Upper lobe of left lung (tissue), 6 donors: ENCODE measurements around the gene DLST. TPM values are rescaled to one million over a fixed set of nuclear protein-coding genes. Genes with fewer than 3 reads are reported as not detected.
"Not testable (repeated sequence)": the region's sequence is repeated elsewhere in the genome, so short reads cannot be mapped to it uniquely, and the experiment has no call there.

Experiments used
- ATAC-seq, 2 donors: fragments of 200-7000 bp; cut with Tn5 transposase; one replicate each; pipeline ENCODE4 v1.9.1; 2022; ENCODE audit warnings: mild to moderate bottlenecking in 2 of 2, moderate library complexity in 2 of 2; ENCODE audit not compliant: low FRiP score in 2 of 2
- DNase-seq, 2 donors: peaks; one replicate each; pipeline ENCODE4 v3.0.0-alpha.2; 2019 to 2020
- H3K27ac ChIP-seq, 4 donors: fragments of 200-600 bp; sonication (generic); one replicate each; pipeline ENCODE4 v1.5.1; 2016 to 2019
- H3K27me3 ChIP-seq, 4 donors: fragments of 200-600 bp; sonication (generic); one replicate each; pipeline ENCODE4 v1.5.1; 2017 to 2019
- H3K36me3 ChIP-seq, 4 donors: fragments of 200-600 bp; sonication (generic); one replicate each; pipeline ENCODE4 v1.5.1; 2016 to 2019
- H3K4me1 ChIP-seq, 4 donors: fragments of 200-600 bp; sonication (generic); one replicate each; pipeline ENCODE4 v1.5.1; 2018 to 2019
- H3K4me3 ChIP-seq, 4 donors: fragments of 200-600 bp; sonication (generic); one replicate each; pipeline ENCODE4 v1.5.1; 2017 to 2019; ENCODE audit warnings: mild to moderate bottlenecking in 2 of 4, moderate library complexity in 1 of 4
- H3K9me3 ChIP-seq, 4 donors: fragments of 200-600 bp; sonication (generic); one replicate each; pipeline ENCODE4 v1.5.1; 2018 to 2019
- EP300 ChIP-seq, 4 donors: sonication (generic); formaldehyde crosslinking; IDR thresholded peaks; one replicate each; pipeline ENCODE4 v1.5.1; 2017; ENCODE audit warnings: antibody characterized with exemption in 4 of 4, control low read depth in 2 of 4
- POLR2A ChIP-seq, 4 donors: fragments of 450-650 bp; IDR thresholded peaks; one replicate each; pipeline ENCODE4 v1.5.1; 2016 to 2017; ENCODE audit warnings: antibody characterized with exemption in 4 of 4, mild to moderate bottlenecking in 2 of 4
- POLR2AphosphoS5 ChIP-seq, 2 donors: sonication (generic); formaldehyde crosslinking; IDR thresholded peaks; one replicate each; pipeline ENCODE4 v1.5.1; 2017; ENCODE audit warnings: antibody characterized with exemption in 2 of 2
- WGBS, 2 donors: methylation state at CpG; one replicate each; pipeline ENCODE4 v1.1.5; 2017 to 2018; 5-methylcytosine and 5-hydroxymethylcytosine counted together
- total RNA-seq, 6 donors: library from RNA; depleted of rRNA in 4 of 6; stranded (reverse); fragments of >200 nt in 4 of 6; gene quantifications; one replicate each; pipeline versions ENCODE4 v1.1.0 to v1.2.1, GENCODE V29; 2016 to 2021
- TF ChIP-seq, protein P1 (sequence below), 6 experiments: fragments of 450-650 bp in 4 of 6; fragments of 200-600 bp in 2 of 6; sonication (generic) in 2 of 6; IDR thresholded peaks; one replicate each; pipeline ENCODE4 v1.5.1; 2016 to 2019; ENCODE audit warnings: antibody characterized with exemption in 6 of 6
- donor health status: DM: no; HTN: no; CAD: no; lungs with moderate emphysema.
- donor health status: DM: no; HTN: yes; CAD: no; lungs with severe emphysema.

DLST gene
- total RNA-seq, 6 donors from 2014 or later: 81.0 to 95.3 (median 83.1) TPM

DNA sequence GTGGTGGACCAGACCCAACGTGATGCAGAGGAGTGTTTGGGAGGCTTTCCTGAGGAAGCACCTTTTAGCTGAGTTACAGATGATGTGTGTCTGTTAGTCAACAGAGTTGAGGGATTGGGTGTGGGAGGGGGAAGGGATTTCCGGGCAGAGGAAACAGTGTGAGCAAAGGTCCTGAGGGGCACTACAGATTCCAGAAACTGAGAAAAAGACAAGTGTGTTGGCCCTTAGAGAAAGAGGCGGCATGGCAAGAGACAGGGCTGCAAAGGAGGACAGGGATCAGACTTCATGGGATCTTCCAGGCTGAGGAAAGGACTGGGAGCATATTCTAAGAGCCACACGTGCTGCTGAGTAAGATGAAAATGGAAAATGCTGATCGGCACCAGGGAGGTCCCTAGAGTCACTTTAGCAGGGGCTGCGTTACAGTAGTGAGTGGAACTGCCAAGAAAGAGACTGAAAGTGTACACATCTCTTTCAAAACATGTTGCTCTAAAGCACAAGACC, 50.7 kb downstream of the DLST start:
- H3K4me1 ChIP-seq: peaks cover 6 to 26% (median 10%) of the 10 kb centered on the region in 4 donors
- H3K4me3 ChIP-seq: no peak overlapping the region
- 21 to 28% methylated on average over 6 of the region's 6 CpGs for WGBS, 2 donors
- TF ChIP-seq POLR2A (IDR thresholded peaks at IDR 0.05) (no peak), EP300 (IDR thresholded peaks at IDR 0.05) (no peak), POLR2AphosphoS5 (IDR thresholded peaks at IDR 0.05) (peak in 1 of 2 donors; percentile 24)
- TF ChIP-seq, protein P1, sequence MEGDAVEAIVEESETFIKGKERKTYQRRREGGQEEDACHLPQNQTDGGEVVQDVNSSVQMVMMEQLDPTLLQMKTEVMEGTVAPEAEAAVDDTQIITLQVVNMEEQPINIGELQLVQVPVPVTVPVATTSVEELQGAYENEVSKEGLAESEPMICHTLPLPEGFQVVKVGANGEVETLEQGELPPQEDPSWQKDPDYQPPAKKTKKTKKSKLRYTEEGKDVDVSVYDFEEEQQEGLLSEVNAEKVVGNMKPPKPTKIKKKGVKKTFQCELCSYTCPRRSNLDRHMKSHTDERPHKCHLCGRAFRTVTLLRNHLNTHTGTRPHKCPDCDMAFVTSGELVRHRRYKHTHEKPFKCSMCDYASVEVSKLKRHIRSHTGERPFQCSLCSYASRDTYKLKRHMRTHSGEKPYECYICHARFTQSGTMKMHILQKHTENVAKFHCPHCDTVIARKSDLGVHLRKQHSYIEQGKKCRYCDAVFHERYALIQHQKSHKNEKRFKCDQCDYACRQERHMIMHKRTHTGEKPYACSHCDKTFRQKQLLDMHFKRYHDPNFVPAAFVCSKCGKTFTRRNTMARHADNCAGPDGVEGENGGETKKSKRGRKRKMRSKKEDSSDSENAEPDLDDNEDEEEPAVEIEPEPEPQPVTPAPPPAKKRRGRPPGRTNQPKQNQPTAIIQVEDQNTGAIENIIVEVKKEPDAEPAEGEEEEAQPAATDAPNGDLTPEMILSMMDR (IDR thresholded peaks at IDR 0.05): no peak
- no peaks in the 10 kb centered on the region for H3K9me3 ChIP-seq
- H3K36me3 ChIP-seq: no peaks in the 10 kb centered on the region
- ATAC-seq (peak in 1 of 2 donors; percentile 73), DNase-seq (no peak)
- no peaks in the 10 kb centered on the region for H3K27me3 ChIP-seq
- H3K27ac ChIP-seq: peak overlapping the region in 1 of 4 donors; percentile 11

DNA sequence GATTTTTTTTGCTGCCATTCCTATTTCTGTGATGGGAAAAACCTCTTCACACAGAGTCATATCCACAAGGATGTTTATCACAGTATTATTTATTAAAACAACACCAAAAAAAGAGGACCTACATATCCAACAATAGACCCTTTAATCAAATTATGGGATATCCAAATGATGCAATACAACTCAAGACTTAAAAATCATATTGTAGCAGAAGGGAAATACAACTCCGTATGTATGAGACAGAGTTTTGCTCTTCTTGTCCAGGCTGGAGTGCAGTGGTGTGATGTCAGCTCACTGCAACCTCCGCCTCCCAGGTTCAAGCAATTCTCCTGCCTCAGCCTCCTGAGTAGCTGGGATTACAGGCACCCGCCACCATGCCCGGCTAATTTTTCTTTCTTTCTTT, 51.2 kb downstream of the DLST start:
- H3K4me3 ChIP-seq, H3K27me3 ChIP-seq, H3K9me3 ChIP-seq, ATAC-seq, H3K27ac ChIP-seq, H3K36me3 ChIP-seq, DNase-seq: not testable (repeated sequence)
- H3K4me1 ChIP-seq: peaks cover 6 to 26% (median 10%) of the 10 kb centered on the region in 4 donors
- WGBS, 2 donors: 76 to 83% methylated on average over 4 of the region's 4 CpGs

GRCh38 chr14:74934041-74934440, 52.3 kb downstream of the DLST start:
- H3K36me3 ChIP-seq: no peaks in the 10 kb centered on the region
- H3K27ac ChIP-seq: peak overlapping the region in 3 of 4 donors; percentile 5 to 61 (median 35)
- H3K4me1 ChIP-seq: peaks cover 6 to 31% (median 12%) of the 10 kb centered on the region in 4 donors
- no peak overlapping the region for H3K4me3 ChIP-seq
- DNase-seq: no peak
- no peak for TF ChIP-seq POLR2A (IDR thresholded peaks at IDR 0.05)
- TF ChIP-seq POLR2AphosphoS5 (IDR thresholded peaks at IDR 0.05): no peak
- no peaks in the 10 kb centered on the region for H3K27me3 ChIP-seq
- no peaks in the 10 kb centered on the region for H3K9me3 ChIP-seq
- no peak for ATAC-seq
- WGBS, 2 donors: 41 to 46% methylated on average over 3 to 4 of the region's 4 CpGs

DNA sequence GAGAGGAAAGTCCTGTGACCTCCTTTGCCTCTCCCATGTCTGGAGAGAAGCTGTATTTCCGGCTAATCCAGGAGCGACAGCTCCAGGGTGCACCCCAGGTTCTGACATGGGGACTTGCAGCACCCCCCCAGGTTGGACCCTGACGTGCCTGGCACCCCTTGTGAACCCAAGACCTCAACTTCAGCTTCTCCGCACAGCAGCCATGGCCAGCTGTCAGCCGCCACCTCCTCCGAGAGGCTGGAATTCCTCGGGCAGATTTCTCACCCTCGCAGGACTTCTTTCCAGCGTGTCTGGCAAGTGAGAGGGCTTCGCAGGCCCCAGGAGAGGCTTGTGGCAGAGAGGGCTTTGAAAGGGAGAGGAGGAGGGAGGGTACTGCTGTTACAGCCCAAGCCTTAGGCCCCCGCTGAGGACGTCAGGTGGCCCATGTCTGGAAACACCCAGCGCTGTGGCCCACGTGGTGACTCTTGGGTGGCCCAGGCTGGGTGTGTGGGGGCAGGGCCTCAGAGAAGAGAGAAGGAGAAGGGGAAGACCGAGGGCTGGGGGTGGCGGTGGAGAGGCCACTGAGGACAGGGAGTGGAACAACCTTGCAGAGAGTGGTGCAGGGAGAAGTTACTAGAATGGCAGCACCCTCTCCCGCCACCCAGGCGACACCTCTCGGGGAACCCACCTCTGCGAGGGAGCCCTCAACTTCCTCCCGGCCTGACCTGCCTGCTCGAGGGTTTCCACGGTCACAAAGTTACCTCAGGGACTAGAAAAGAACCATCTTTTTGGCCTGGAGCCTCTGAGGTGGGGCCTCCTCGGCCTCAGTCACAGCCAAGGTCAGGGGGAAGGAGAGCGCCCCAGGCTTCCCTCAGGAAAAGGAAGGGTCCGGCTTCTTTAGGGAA, 53.0 kb downstream of the DLST start:
- H3K9me3 ChIP-seq: no peaks in the 10 kb centered on the region
- peak overlapping the region; percentile 5 to 61 (median 35) for H3K27ac ChIP-seq
- 45 to 60% methylated on average over 17 to 26 of the region's 26 CpGs for WGBS, 2 donors
- peak; percentile 9 to 75 for ATAC-seq
- H3K36me3 ChIP-seq: no peaks in the 10 kb centered on the region
- H3K4me1 ChIP-seq: peaks cover 7 to 36% (median 17%) of the 10 kb centered on the region in 4 donors
- TF ChIP-seq, protein P1 (IDR thresholded peaks at IDR 0.05): no peak
- TF ChIP-seq POLR2A (IDR thresholded peaks at IDR 0.05): no peak
- TF ChIP-seq POLR2AphosphoS5 (IDR thresholded peaks at IDR 0.05): peak; percentile 67 to 79
- peak in 1 of 4 donors; percentile 34 for TF ChIP-seq EP300 (IDR thresholded peaks at IDR 0.05)
- H3K27me3 ChIP-seq: no peaks in the 10 kb centered on the region
- peak; percentile 49 to 79 for DNase-seq
- H3K4me3 ChIP-seq: no peak overlapping the region

DNA sequence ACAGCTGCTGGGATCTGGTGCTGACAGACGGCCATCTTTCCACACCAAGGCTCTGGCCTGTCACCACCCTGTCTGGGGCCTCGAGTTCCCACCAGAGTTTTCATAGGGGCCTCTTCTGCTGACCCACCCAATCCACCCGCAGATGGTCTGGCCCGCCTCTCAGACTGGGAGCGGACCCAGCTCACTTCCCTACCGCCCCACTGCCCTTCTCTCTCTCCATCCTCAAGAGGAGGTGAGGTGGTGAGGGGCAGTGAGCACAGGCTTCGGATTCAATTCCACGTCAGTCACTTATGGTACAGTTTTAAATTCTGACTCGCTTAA, 53.6 kb downstream of the DLST start:
- Histone ChIP-seq H3K4me3 (no peak overlapping the region), H3K27me3 (no peaks in the 10 kb centered on the region), H3K27ac (peak overlapping the region; percentile 5 to 61 (median 35)), H3K4me1 (peaks cover 11 to 42% (median 23%) of the 10 kb centered on the region in 4 donors), H3K36me3 (no peaks in the 10 kb centered on the region), H3K9me3 (no peaks in the 10 kb centered on the region)
- no peak for DNase-seq
- no peak for TF ChIP-seq POLR2AphosphoS5 (IDR thresholded peaks at IDR 0.05)
- TF ChIP-seq EP300 (IDR thresholded peaks at IDR 0.05): no peak
- TF ChIP-seq POLR2A (IDR thresholded peaks at IDR 0.05): no peak
- TF ChIP-seq, protein P1 (IDR thresholded peaks at IDR 0.05): no peak
- WGBS, 2 donors: 66 to 74% methylated on average over 9 of the region's 9 CpGs
- no peak for ATAC-seq
